Measurements from ENCODE around the gene NANOS1.
"Not testable (repeated sequence)": the region's sequence is repeated elsewhere in the genome, so short reads cannot be mapped to it uniquely, and the experiment has no call there.

The NANOS1 gene

DNA sequence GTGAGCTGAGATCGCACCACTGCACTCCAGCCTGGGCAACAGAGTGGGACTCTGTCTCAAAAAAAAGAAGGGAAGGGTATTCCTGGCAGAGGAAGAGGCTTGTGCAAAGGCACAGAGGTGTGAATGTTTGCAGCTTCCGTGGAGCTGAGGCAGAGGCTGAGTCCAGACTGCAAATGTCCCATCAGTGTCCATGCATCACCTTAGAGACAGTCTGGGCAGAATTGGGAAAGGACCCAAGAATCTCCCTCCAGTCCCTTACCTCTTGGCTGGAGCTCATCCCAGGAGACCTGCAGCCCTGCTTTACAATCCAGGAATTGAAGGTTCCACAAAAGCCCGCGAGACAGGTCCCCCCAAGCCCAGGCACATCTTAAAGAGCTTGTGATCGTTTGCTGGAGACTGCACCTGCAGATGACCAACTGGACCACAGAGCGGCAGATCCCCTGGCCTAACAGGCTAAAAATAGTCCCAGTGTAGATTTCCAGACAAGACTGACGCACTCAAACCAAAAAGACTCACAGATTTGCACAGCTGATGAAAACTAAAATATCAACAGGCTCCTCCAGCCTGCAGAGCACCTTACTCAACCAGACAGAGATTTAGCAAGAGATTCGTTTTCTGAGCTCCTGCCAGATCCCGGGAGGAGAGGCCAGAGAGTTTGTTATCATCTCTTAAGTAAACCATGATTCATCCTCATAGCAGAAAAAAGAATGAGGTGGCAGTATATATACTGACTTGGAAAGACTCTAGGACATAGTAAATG, 22.9 kb upstream of the NANOS1 start:
- DNase-seq (ENCODE audit: low spot score), result peak; percentile 46

DNA sequence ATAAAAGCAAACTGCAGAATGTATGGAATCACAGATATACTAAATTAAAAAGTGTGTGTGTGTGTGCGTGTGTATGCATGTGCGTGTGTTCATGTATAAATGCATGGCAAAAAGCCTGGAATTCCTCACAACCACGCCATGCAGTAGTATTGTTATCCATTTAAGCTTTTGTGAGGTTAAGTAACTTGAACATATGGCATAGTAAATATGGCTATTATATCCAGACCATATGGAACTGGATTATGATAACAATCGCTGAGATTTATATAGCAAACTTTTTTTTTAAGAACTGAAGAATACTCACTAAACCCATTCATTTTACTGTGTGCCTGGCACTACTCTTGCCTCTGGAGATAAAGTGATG, 22.3 kb upstream of the NANOS1 start:
- no peak for DNase-seq (ENCODE audit: low spot score)

DNA sequence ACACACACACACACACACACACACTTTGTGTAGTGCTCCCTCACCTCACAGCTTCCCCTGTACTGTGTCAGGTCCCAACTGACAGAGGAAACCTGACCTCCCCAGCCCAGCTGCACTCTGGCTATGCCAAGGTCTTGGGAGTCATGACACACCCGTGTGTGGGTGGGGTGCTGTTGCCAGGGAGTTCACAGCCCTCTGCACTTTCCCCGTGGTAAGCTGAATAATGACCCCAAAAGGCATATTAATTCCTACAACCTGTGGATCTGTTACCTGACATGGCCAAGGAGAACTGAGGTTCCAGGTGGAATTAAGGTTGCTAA, 8.9 kb upstream of the NANOS1 start:
- no peak for DNase-seq (ENCODE audit: low spot score)

DNA sequence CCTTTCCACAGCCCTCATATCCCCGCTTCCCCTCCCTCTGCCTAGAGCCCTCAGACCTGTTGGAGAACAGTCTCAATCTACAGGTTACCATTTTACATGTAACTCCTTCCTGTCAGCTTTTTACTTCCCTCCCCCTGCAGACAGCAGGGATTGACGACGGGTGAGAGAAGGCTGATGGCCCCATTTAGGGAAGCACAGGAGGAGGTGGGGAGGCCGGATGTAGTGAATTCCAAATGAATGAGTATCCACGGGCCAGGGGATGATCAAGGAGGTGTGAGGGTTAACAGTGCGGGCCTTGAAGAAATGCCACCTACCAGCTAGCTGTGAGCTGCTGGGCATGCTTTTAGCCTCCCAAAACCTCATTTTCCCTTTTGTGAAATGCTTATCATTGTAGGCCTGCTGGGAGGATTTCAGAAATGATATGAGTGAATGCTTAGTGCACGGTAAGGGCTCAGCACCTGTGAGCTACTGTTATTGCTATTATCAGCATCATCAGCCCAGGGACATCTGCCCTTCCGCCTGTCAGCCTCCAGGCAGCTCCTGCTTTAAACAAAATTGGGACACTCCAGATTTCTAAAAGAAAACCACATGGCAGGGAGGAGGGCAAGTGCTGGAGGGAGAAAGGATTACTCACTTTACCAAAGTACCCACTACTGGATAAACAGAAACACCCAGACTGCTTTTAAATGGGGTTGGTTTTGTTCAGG, 6.5 kb upstream of the NANOS1 start:
- DNase-seq (ENCODE audit: low spot score), result peak; percentile 69

DNA sequence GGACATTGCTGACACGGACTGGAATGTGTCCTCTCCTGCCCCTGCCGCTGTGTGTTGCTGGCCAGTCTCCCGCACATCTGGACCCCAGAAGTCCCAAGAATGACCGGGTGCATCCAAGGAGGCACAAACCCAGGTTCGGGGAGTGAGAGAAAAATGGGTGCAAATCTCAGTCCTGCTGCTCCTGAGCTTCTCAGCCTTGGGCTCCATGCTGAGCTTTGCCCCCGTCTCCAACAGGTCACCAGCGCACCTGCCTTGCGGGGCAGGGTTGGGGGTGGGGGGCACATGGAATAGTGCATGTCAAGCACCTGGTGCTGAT, 6.0 kb upstream of the NANOS1 start:
- DNase-seq (ENCODE audit: low spot score), result no peak

DNA sequence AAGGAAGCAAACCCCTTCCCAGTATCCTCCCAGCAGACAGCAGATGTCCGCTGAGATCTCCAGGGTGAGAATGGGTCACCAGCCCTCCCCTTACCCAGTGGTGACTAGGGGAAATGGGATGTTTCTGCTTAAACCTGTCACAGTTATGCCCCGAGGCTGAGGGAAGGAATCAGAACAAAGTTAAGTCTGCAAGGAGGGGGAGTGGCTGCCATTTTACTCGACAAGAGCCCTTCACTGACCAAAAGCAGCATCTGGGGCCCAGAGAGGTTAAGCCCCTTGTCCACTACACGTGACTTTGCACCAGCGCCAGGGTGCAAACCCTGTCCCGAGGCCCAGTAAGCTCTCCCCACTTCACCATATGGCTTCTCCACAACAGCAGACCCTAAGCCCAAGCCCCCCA, 4.6 kb upstream of the NANOS1 start:
- no peak for DNase-seq (ENCODE audit: low spot score)

DNA sequence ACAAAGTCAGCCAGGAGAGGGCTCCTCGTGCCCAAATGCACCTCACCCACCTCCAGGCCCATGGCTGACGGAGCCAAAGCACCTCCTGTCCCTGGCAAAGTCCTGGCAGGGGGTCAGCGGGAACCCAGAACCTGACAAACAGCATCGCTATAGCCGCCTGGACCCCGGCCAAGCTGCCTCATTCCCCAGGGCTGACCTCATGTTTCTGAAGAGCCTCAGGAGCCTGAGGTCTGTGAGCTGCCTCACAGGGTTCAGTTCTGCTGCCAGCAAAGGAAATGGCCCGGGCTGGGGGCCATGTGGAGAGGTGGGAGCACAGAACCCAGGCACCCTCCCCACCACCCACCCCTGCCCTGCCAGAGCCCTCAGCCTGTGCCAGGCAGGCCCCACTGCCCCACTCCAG, 4.2 kb upstream of the NANOS1 start:
- DNase-seq (ENCODE audit: low spot score), result no peak

DNA sequence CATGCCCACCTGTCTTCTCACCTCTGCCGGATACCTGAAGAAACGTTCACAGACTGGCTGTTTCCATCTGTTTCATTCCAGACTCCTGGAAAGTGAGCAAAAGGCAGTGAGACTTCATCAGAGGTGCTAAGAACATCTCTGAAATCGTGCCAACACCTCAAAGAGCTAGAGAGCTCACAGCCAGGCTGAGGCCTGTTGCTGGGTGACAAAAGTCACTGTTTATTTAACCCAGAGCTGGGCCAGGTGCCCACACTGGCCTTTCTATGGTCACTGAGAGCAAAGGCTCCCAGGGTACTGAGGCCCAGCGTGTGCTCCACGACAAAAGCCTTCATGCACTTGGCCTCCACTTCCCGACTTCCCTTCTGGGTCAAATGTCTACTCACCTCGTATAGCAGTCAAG, 3.7 kb upstream of the NANOS1 start:
- DNase-seq (ENCODE audit: low spot score), result no peak

DNA sequence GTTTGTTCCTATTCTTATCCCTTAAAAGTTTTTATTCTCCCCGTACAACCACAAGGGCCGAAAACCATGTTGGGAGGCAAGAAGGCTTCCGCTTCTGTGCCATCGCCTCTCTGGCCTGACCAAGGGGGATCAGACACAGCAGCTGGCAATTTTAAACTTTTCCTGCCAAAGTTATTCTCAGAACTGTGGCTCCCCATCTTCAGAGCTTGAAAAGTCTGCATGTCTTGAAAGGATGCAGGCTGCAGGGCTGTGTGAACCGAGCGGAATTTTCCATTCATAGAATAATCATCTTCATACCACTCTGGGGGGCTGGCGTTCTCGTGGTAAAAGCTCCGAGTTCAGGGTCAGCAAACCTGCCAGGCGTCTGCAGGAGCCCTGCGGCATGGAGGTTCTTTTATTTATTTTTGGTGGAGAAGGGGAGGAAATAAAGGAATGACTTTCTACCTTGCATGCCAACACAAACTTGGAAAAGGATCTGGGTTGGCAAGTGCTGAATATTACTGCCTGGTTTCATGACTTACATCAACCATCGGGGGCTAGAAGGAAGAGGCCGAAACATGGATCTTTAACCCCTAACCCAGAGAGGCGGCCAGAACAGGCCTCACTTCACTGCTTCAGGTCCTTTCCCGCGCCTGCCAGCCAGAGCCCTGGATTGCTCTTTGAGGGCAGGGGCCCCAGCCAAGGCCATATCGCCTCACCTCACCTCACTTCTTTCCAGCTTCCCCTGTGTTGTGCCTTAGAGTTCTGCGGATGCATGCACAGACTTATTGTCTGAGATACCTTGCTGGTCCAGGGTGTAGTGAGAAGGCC, 3.0 kb upstream of the NANOS1 start:
- no peak for DNase-seq (ENCODE audit: low spot score)

DNA sequence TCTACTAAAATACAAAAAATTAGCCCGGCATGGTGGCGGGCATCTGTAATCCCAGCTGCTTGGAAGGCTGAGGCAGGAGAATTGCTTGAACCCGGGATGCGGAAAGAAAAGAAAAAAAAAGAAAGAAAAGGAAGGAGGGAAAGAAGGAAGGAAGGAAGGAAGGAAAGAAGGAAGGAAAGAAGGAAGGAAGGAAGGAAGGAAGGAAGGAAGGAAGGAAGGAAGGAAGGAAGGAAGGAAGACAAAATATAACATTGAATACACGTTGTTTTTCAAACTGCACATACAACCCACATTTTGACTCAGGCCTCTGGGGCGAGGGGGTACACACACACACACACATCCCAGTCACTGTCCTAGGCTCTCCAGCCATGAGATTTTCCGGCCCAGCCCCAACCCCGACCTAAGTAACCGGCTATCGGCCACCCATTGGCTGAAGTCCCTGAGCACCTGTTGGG, 1.0 kb upstream of the NANOS1 start:
- DNase-seq (ENCODE audit: low spot score), result not testable (repeated sequence)

DNA sequence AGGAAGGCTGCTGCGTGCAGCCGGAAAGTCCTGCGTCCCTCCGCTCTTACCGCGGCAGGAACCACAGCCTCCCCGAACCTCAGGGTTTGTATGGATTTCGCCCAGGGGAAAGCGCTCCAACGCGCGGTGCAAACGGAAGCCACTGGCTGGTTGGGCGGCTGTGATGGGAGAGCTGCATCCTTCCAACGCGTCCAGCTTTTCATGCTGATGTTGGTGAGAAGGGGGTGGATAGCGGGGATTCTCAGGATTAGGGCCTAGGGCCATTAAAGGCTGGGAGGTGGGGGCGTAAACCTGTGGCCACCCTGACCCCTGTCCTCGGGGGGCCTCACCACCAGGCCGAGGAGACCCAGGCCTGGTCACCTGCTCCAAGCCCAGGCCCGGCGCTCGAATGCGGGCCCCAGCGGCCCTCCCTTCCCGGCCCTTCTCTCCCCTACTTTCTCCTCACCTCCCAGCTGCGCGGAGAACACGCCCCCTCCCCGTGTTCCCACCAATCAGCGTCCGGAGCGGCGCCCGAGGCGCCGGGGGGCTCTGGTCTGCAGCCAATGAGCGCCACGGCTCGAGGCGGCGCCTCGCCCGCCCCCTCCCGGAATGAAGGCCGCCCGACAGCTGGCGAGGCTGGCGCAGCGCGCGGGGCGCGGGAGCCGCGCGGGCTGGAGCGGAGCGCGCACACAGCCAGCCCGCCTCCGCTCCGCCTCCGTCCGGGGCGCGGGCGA, 458 bp upstream of the NANOS1 start:
- peak; percentile 95 for DNase-seq (ENCODE audit: low spot score)

DNA sequence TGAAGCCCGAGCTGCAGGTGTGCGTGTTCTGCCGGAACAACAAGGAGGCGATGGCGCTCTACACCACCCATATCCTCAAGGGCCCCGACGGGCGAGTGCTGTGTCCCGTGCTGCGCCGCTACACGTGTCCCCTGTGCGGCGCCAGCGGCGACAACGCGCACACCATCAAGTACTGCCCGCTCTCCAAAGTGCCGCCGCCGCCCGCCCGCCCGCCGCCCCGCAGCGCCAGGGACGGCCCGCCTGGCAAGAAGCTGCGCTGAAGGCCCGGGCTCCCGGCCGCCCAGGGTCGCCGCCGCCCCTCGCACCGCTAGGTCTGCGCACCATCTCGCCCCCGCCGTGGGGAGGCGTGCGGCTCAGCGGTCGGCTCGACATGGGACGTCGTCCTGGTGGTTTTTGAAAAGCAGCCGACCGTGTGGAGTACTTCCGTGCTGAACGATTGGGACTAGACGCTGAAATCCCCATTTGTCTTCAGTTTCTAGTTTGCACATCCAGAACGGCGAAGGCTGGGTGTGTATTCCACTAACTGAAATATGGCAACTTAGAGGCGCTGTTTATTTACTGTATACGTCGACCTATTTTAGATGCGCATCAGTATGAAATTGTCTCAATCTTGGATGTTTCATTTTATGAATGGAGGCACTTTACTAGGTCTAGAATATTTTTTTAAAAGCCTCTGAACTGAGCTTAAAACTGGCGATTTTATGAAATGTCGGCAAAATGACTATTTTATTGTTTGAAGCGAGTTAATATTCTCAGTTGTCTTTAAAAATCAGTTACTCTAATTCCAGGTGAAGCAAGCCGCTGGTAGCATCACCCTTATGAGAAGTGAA, 1.1 kb downstream of the NANOS1 start:
- peak; percentile 74 for DNase-seq (ENCODE audit: low spot score)

DNA sequence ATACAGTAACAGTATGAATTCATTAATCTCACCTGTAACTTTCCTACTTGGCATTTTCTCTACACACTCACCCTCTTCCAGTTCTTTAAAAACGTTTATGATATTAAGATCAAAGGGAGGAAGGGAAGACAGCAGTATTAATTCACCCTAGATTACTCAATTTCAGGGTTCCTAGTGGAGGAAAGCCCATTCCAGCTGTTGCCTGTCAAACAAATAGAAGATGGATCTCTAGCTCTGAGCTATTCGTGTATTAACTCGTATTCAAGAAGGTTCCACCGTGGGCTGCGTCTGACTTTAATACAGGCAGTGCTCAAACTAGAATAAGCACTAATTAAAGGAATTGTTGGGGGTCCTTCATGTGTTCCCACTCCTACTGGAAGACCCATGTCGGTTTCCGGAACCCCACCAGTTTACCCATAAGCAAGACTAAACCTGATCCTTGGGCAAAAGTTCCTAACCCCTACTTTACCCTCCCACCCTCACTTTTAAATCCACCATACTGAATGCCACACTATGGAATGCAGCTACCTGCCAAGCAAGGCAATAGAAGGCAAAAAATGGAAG, 2.1 kb downstream of the NANOS1 start:
- no peak for DNase-seq (ENCODE audit: low spot score)

DNA sequence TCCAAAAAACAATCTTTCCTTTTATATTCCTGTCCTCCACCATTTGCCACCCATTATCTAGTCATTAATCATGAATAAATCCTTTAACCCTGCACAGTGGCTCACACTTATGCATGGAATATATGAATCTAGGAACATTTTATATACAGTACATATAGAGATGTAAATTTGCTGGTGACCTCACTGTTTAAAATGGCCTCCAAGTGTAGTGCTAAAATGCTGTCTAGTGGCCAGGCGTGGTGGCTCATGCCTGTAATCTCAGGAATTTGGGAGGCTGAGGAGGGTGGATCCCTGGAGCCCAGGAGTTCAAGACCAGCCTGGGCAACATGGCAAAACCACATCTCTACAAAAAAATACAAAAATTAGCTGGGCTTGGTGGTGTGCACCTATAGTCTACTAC, 9.6 kb downstream of the NANOS1 start:
- DNase-seq (ENCODE audit: low spot score), result no peak

DNA sequence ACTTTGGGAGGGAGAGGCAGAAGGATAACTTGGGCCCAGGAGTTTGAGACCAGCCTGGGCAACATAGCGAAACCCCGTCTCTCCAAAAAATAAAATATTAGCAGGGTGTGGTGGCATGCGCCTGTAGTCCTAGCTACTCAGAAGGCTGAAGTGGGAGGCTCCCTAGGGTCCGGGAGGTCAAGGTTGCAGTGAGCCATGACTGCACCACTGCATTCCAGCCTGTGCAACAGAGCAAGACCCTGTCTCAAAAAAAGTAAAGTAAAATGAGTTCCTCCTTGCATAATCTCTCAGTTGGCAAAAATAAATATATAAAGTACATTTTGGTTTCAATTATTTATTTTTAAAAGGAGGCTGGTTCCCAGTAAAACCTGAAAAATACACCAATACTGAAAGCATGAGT, 11.8 kb downstream of the NANOS1 start:
- no peak for DNase-seq (ENCODE audit: low spot score)

DNA sequence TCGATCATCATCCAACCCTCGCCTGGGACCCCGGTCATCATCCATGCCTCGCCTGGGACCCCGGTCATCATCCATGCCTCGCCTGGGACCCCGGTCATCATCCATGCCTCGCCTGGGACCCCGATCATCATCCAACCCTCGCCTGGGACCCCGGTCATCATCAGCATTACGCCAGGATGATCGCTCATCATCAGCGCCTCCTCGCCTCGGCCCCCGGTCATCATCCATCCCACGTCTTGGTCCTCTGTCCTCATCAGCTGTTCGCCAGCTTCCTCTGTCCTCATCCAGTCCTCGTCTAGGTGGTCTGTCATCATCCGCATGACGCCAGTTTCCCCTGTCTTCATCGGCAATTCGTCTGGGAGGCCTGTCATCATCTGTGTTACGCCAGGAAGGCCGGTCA, 12.7 kb downstream of the NANOS1 start:
- DNase-seq (ENCODE audit: low spot score), result no peak

DNA sequence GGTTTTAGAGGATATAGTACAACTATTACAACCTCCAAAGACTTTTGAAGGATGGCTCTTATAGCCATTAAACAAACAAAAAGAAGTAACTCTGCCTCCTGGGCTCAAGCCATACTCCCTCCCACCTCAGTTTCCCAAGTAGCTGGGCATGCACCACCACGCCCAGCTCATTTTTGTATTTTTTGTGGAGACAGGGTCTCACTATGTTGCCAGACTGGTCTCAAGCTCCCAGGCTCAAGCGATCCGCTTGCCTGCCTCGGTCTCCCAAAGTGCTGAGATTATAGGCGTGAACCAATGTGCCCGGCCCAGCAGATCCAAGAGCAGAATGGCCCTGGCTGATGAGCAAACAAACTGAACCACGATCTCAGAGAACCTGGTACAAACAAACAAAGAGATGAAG, 16.0 kb downstream of the NANOS1 start:
- DNase-seq (ENCODE audit: low spot score), result no peak

DNA sequence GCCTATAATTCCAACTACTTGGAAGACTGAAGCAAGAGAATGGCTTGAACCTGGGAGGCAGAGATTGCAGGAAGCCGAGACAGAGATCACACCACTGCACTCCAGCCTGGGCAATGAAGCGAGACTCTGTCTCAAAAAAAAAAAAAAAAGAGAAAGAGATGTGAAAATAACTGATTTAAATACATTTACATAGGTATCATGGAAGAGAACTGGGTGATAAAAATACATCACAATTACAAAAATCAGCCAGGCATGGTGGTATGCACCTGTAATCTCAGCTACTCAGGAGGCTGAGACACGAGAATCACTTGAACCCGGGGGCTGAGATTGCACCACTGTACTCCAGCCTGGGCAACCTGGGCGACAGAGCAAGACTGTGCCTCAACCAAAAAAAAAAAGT, 19.8 kb downstream of the NANOS1 start:
- no peak for DNase-seq (ENCODE audit: low spot score)

DNA sequence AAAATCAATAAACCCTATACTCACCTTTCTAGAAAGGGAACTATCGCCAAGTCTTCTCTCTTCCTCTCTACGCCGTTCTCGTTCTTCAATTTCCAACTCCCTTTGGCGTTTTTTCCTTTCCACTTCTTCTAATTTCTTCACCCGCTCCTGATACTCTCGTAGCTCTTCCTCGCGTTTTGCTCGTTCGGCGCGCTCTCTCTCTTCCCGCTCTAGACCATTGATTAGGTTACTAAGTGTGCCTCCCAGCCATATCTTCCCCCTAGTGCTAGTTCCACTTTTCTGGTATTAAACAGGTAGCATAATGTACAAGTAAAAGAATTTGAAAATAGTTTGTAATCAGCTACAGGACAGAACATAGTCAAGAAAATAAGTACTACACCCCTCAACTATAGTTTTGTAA, 20.3 kb downstream of the NANOS1 start:
- no peak for DNase-seq (ENCODE audit: low spot score)

DNA sequence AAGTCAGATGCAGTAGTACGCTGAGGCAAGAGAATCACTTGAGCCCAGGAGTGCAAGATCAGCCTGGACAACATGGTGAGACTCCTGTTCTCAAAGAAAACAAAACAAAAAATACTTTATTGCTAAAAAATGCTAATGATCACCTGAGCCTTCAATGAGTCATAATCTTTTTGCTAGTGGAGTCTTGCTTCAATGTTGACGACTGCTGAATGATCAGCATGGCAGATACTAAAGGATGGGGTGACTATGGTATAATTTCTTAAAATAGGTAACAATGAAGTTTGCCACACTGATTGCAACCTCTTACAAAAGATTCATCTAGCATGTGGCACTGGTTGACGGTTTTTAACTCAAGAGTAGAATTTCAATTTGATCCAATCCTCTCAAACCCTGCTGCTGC, 22.3 kb downstream of the NANOS1 start:
- DNase-seq (ENCODE audit: low spot score), result no peak

DNA sequence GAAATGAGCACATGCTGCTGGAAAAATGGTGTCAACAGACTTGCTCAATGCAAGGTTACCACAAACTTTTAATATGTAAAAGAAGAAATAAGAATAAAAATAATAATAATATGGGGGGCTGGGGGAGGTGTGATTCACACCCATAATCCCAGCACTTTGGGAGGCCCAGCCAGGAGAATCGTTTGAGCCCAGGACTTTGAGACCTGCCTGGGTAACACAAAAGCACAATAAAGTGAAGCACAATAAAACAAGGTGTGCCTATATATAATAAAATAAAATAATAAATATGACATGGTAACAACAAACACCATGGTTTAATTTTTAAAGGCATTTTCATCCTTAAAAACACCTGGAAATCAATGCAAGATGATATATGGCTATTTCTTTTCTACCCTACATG, 26.0 kb downstream of the NANOS1 start:
- no peak for DNase-seq (ENCODE audit: low spot score)

Measured in SK-N-DZ (cell line).